CD14-positive monocyte (primary cell): Measurements from ENCODE around the gene SLC6A6. TPM values are rescaled to one million over a fixed set of nuclear protein-coding genes. Genes with fewer than 3 reads are reported as not detected.
"Not testable (repeated sequence)": the region's sequence is repeated elsewhere in the genome, so short reads cannot be mapped to it uniquely, and the experiment has no call there.

ENCODE experiments used
- DNase-seq, 3 donors: peaks; one replicate each; pipeline ENCODE4 v3.0.0-alpha.2; 2011 to 2022
- H2AFZ ChIP-seq: 2 replicates; pipeline ENCODE4 v1.6.0; 2012; ENCODE audit warnings: mild to moderate bottlenecking, low read depth, low read length, inconsistent platforms; ENCODE audit not compliant: insufficient read depth, poor library complexity, severe bottlenecking
- H3K27ac ChIP-seq, 2 donors: 1 replicate in 1 of 2; 2 replicates in 1 of 2; pipeline ENCODE4 v1.5.1; 2012 to 2013; ENCODE audit warnings: low read length in 2 of 2, control low read depth in 1 of 2, inconsistent platforms in 1 of 2, low read depth in 1 of 2, mild to moderate bottlenecking in 1 of 2
- H3K27me3 ChIP-seq, 2 donors: one replicate each; pipeline versions ENCODE4 v1.6.0 to v1.6.1; 2011 to 2013; ENCODE audit warnings: low read length in 2 of 2; ENCODE audit not compliant: control insufficient read depth in 2 of 2, insufficient read depth in 2 of 2
- H3K36me3 ChIP-seq, 2 donors: replicated peaks in 1 of 2; 1 replicate in 1 of 2; 2 replicates in 1 of 2; pipeline versions ENCODE4 v1.5.1 to v1.6.1; 2012 to 2013; ENCODE audit warnings: low read length in 2 of 2, control low read depth in 1 of 2, inconsistent platforms in 1 of 2, mild to moderate bottlenecking in 1 of 2; ENCODE audit not compliant: insufficient read depth in 2 of 2, control insufficient read depth in 1 of 2
- H3K4me1 ChIP-seq, 2 donors: 1 replicate in 1 of 2; 2 replicates in 1 of 2; pipeline versions ENCODE4 v1.5.1 to v1.6.1; 2012 to 2013; ENCODE audit warnings: low read length in 2 of 2, control low read depth in 1 of 2, inconsistent platforms in 1 of 2, mild to moderate bottlenecking in 1 of 2, moderate library complexity in 1 of 2; ENCODE audit not compliant: insufficient read depth in 2 of 2, control insufficient read depth in 1 of 2
- H3K4me2 ChIP-seq: replicated peaks from 2 replicates; pipeline ENCODE3; 2012; ENCODE audit warnings: low read length, moderate library complexity, mild to moderate bottlenecking; ENCODE audit not compliant: poor library complexity, severe bottlenecking; ENCODE audit errors: extremely low read depth
- H3K4me3 ChIP-seq, 3 experiments: fragments of 200-600 bp in 1 of 3; sonication (generic) in 1 of 3; replicated peaks in 1 of 3; 1 replicate in 2 of 3; 2 replicates in 1 of 3; pipeline ENCODE4 v1.5.1; 2011 to 2013; ENCODE audit warnings: low read length in 3 of 3, mild to moderate bottlenecking in 3 of 3, control low read depth in 2 of 3, low read depth in 2 of 3, inconsistent platforms in 1 of 3, moderate library complexity in 1 of 3
- H3K79me2 ChIP-seq: 2 replicates; pipeline ENCODE4 v1.6.0; 2012; ENCODE audit warnings: mild to moderate bottlenecking, control low read depth, inconsistent platforms, low read length, moderate library complexity; ENCODE audit not compliant: insufficient read depth
- H3K9ac ChIP-seq: 2 replicates; pipeline ENCODE4 v1.6.0; 2017; ENCODE audit warnings: low read length, mild to moderate bottlenecking; ENCODE audit not compliant: insufficient read depth, poor library complexity, severe bottlenecking
- H3K9me3 ChIP-seq, 2 donors: replicated peaks in 1 of 2; 1 replicate in 1 of 2; 2 replicates in 1 of 2; pipeline versions ENCODE4 v1.5.1 to v1.6.1; 2012 to 2013; ENCODE audit warnings: low read length in 2 of 2, control low read depth in 1 of 2; ENCODE audit not compliant: control insufficient read depth in 1 of 2, insufficient read depth in 1 of 2
- H4K20me1 ChIP-seq: 2 replicates; pipeline ENCODE4 v1.6.0; 2012; ENCODE audit warnings: mild to moderate bottlenecking, low read length, control low read depth, moderate library complexity; ENCODE audit not compliant: insufficient read depth
- H3K27ac Mint-ChIP-seq, 7 donors: one replicate each; pipeline ENCODE4 v1.8.0; 2020; ENCODE audit warnings: mild to moderate bottlenecking in 7 of 7, mixed read lengths in 7 of 7, moderate library complexity in 6 of 7, inconsistent platforms in 2 of 7
- H3K27me3 Mint-ChIP-seq, 3 donors: one replicate each; pipeline ENCODE4 v1.8.0; 2021 to 2022; ENCODE audit warnings: low read depth in 3 of 3, mild to moderate bottlenecking in 3 of 3, mixed read lengths in 3 of 3, moderate library complexity in 3 of 3, inconsistent platforms in 1 of 3
- H3K36me3 Mint-ChIP-seq, 2 donors: one replicate each; pipeline ENCODE4 v1.8.0; 2020; ENCODE audit warnings: mixed read lengths in 2 of 2, inconsistent platforms in 1 of 2, mild to moderate bottlenecking in 1 of 2
- H3K4me1 Mint-ChIP-seq: one replicate; pipeline ENCODE4 v1.8.0; 2020; ENCODE audit warnings: mild to moderate bottlenecking, mixed read lengths
- H3K4me3 Mint-ChIP-seq, 2 donors: one replicate each; pipeline ENCODE4 v1.8.0; 2020; ENCODE audit warnings: mild to moderate bottlenecking in 2 of 2, mixed read lengths in 2 of 2, moderate library complexity in 1 of 2
- H3K9me3 Mint-ChIP-seq, 7 donors: one replicate each; pipeline ENCODE4 v1.8.0; 2020 to 2022; ENCODE audit warnings: mixed read lengths in 7 of 7, mild to moderate bottlenecking in 6 of 7, moderate library complexity in 6 of 7, inconsistent platforms in 2 of 7
- WGBS: methylation state at CpG from one replicate; pipeline ENCODE4 v1.1.5; 2013; ENCODE audit warnings: missing lambda C conversion rate; ENCODE audit not compliant: insufficient coverage; 5-methylcytosine and 5-hydroxymethylcytosine counted together
- intact Hi-C, 2 donors: fragments of 100-400 bp; cut with micrococcal nuclease; formaldehyde crosslinking; loops; one replicate each; pipeline versions ENCODE4 v1.15.0 to v1.15.1; 2023
- polyA plus RNA-seq, 3 donors: library from polyadenylated mRNA; depleted of rRNA in 1 of 3; unstranded in 2 of 3; stranded (reverse) in 1 of 3; fragments of 300-500 nt in 2 of 3; fragments of >200 nt in 1 of 3; fragmentation: Illumina TruSeq in 2 of 3; gene quantifications; 1 replicate in 2 of 3; 2 replicates in 1 of 3; pipeline ENCODE4 v1.2.3, GENCODE V29; 2012 to 2021
- TF ChIP-seq, protein P1 (sequence below): fragments of 200-600 bp; IDR thresholded peaks from one replicate; pipeline ENCODE4 v1.8.0; 2022; ENCODE audit warnings: antibody characterized with exemption, mild to moderate bottlenecking

Gene SLC6A6
- polyA plus RNA-seq, 3 donors: 18.4 to 136 (median 24.5) TPM

GRCh38 chr3:14513566-14514322 is 111.3 kb downstream of the SLC6A6 start:
- H3K4me1 Mint-ChIP-seq: no peaks in the 10 kb centered on the region
- intact Hi-C loops: no loop called here
- no peaks in the 10 kb centered on the region for H3K9me3 ChIP-seq
- no peaks in the 10 kb centered on the region for H3K79me2 ChIP-seq
- DNase-seq: no peak
- H3K4me3 Mint-ChIP-seq: no peak overlapping the region
- H3K9me3 Mint-ChIP-seq: peaks cover 0 to 2% (median 0%) of the 10 kb centered on the region in 7 donors
- H2AFZ ChIP-seq: no peak overlapping the region
- no peaks in the 10 kb centered on the region for H4K20me1 ChIP-seq
- TF ChIP-seq, protein P1, sequence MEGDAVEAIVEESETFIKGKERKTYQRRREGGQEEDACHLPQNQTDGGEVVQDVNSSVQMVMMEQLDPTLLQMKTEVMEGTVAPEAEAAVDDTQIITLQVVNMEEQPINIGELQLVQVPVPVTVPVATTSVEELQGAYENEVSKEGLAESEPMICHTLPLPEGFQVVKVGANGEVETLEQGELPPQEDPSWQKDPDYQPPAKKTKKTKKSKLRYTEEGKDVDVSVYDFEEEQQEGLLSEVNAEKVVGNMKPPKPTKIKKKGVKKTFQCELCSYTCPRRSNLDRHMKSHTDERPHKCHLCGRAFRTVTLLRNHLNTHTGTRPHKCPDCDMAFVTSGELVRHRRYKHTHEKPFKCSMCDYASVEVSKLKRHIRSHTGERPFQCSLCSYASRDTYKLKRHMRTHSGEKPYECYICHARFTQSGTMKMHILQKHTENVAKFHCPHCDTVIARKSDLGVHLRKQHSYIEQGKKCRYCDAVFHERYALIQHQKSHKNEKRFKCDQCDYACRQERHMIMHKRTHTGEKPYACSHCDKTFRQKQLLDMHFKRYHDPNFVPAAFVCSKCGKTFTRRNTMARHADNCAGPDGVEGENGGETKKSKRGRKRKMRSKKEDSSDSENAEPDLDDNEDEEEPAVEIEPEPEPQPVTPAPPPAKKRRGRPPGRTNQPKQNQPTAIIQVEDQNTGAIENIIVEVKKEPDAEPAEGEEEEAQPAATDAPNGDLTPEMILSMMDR: no peak
- H3K9ac ChIP-seq: no peak overlapping the region
- H3K27ac Mint-ChIP-seq: no peak overlapping the region
- no peaks in the 10 kb centered on the region for H3K36me3 Mint-ChIP-seq
- H3K27me3 ChIP-seq: no peaks in the 10 kb centered on the region
- no peak overlapping the region for H3K4me2 ChIP-seq
- H3K4me3 ChIP-seq: no peak overlapping the region
- 90% methylated on average over 14 of the region's 18 CpGs for WGBS
- H3K27me3 Mint-ChIP-seq: peaks cover 2 to 5% (median 3%) of the 10 kb centered on the region in 3 donors
- H3K27ac ChIP-seq: no peak overlapping the region
- H3K36me3 ChIP-seq: no peaks in the 10 kb centered on the region
- H3K4me1 ChIP-seq: no peaks in the 10 kb centered on the region

DNA sequence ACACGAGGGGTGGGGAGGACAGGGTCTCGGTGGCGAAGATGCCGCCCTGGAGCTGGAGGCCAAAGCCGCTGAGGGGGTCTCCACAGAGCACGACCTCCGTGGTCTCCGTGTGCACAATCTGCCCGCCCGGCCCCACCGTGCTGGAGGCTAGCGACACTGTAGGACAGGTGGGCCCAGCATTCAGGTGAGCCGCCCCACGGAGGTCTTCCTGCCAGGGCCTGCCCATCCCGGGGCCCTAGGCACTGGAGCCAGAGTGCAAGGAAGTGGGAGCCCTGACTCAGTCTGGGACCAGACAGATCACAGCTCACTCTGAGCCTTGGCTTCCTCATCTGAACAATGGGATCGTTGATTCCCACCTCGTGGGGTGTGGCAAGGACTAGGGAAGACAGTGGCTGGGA is 111.9 kb downstream of the SLC6A6 start:
- 91% methylated on average over 14 of the region's 17 CpGs for WGBS
- peaks cover 0 to 2% (median 0%) of the 10 kb centered on the region in 7 donors for H3K9me3 Mint-ChIP-seq

GRCh38 chr3:14515526-14515925 is 113.1 kb downstream of the SLC6A6 start:
- H3K4me1 Mint-ChIP-seq, H3K27ac ChIP-seq, H3K27ac Mint-ChIP-seq, H3K9me3 Mint-ChIP-seq, H3K36me3 ChIP-seq, H3K4me3 ChIP-seq, H3K4me3 Mint-ChIP-seq, H3K27me3 Mint-ChIP-seq, H3K4me2 ChIP-seq, H3K4me1 ChIP-seq, H3K27me3 ChIP-seq, H2AFZ ChIP-seq, H3K79me2 ChIP-seq, H3K9ac ChIP-seq, H3K9me3 ChIP-seq, intact Hi-C loops, H4K20me1 ChIP-seq, DNase-seq, H3K36me3 Mint-ChIP-seq: not testable (repeated sequence)
- WGBS: 96% methylated on average over 6 of the region's 11 CpGs

More for the DNA sequence above, 111.9 kb downstream of the SLC6A6 start:
- H3K4me2 ChIP-seq: no peak overlapping the region
- H3K9me3 ChIP-seq: no peaks in the 10 kb centered on the region
- no peaks in the 10 kb centered on the region for H3K27me3 ChIP-seq
- H3K79me2 ChIP-seq: no peaks in the 10 kb centered on the region
- no peaks in the 10 kb centered on the region for H4K20me1 ChIP-seq
- H3K36me3 ChIP-seq: no peaks in the 10 kb centered on the region
- H3K4me3 Mint-ChIP-seq: no peak overlapping the region
- H3K4me1 Mint-ChIP-seq: no peaks in the 10 kb centered on the region
- TF ChIP-seq, protein P1: no peak
- no peak overlapping the region for H3K9ac ChIP-seq
- peaks cover 2 to 5% (median 2%) of the 10 kb centered on the region in 3 donors for H3K27me3 Mint-ChIP-seq
- H3K4me3 ChIP-seq: no peak overlapping the region
- intact Hi-C loops: no loop called here
- H3K4me1 ChIP-seq: no peaks in the 10 kb centered on the region
- no peak overlapping the region for H3K27ac ChIP-seq
- no peak overlapping the region for H3K27ac Mint-ChIP-seq
- H2AFZ ChIP-seq: no peak overlapping the region
- H3K36me3 Mint-ChIP-seq: no peaks in the 10 kb centered on the region
- DNase-seq: no peak
